ENCODE results near the gene MAP3K8.

Gene MAP3K8

DNA sequence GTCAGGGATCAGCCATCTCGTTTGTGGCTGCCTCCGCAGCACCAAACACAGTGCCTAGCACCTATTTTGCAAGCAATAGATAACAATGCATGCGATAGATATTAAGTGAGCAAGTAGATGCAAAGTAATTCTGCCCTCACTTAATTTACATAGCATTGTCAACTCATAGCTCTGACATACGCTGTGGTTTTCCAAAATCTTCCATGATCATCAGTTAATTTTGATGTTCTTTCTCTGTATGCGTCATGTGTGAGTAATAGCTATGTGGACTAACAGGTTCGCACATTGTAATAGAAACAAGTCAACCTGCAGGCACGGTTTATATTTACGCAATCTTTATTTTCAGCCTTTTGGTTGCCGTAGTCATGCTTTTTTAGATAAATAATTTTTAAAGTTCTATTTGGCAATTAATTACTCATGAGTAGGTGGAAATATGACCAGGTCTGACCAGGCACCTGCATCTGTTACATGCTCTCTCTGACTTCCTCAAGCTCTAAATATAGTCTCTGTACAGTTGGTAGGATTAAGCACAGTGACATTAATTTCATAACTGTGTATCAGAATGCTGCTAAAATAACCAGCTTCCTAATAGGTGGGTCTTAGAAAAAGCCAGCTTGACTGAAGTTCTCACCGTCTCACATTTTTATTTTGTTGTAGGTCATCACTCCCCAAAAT lies 13.3 kb downstream of the MAP3K8 start:
- Histone ChIP-seq H3K4me1 (ENCODE audit: control insufficient read depth, insufficient read depth, low read length) (no peaks in the 10 kb centered on the region; the same call in 1 of the 2 replicates), H3K36me3 (ENCODE audit: control insufficient read depth, insufficient read depth, low read length) (no peaks in the 10 kb centered on the region), H3K9me3 (ENCODE audit: control insufficient read depth, insufficient read depth, low read length) (no peaks in the 10 kb centered on the region), H3K4me3 (ENCODE audit: low read length) (no peak overlapping the region), H3K27me3 (ENCODE audit: control insufficient read depth, insufficient read depth, low read length) (no peaks in the 10 kb centered on the region), H3K27ac (ENCODE audit: low read length) (no peak overlapping the region)
- DNase-seq (ENCODE audit: low read depth, low spot score), result no peak
- no CpG with 5 or more reads among the region's 10 CpGs for WGBS (ENCODE audit: insufficient coverage, insufficient read length)

GRCh38 chr10:30448092-30448491 lies 14.1 kb downstream of the MAP3K8 start:
- Histone ChIP-seq H3K27me3 (ENCODE audit: control insufficient read depth, insufficient read depth, low read length) (no peaks in the 10 kb centered on the region), H3K9me3 (ENCODE audit: control insufficient read depth, insufficient read depth, low read length) (no peaks in the 10 kb centered on the region), H3K27ac (ENCODE audit: low read length) (no peak overlapping the region), H3K4me1 (ENCODE audit: control insufficient read depth, insufficient read depth, low read length) (no peaks in the 10 kb centered on the region; the same call in 1 of the 2 replicates), H3K36me3 (ENCODE audit: control insufficient read depth, insufficient read depth, low read length) (no peaks in the 10 kb centered on the region), H3K4me3 (ENCODE audit: low read length) (no peak overlapping the region)
- WGBS (ENCODE audit: insufficient coverage, insufficient read length), result no CpG with 5 or more reads among the region's 1 CpG
- DNase-seq (ENCODE audit: low read depth, low spot score), result no peak

DNA sequence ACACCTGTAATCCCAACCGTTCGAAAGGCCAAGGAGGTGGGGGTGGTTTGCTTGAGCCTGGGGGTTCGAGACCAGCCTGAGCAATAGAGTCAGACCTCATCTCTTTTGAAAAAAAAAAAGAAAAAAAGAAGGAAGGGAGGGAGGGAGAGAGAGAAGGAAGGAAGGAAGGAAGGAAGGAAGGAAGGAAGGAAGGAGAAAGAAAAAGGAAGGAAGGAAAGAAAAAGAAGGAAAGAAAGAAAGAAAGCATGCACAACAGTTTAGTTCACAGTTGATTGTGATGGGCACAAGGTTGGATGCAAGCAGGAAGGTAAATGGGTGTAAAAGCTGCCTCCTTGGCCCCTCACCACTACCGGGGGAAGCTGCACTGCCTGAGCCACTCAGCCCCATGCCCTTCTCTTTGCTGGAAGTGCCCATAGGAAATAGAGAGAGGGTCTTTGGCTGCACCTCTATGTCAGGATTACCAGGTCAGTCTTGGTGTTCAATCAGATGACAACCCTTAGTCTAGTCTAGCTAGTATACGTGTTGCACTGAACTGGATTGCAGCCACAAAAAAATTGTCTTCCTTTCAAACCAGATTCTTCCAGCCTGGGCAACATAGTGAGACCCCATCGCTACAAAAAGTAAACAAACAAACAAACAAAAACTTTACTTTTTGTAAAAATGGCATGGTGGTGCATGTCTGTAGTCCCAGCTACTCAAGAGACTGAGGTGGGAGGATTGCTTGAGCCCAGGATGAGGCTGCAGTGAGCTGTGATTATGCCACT lies 20.0 kb downstream of the MAP3K8 start:
- no CpG with 5 or more reads among the region's 6 CpGs for WGBS (ENCODE audit: insufficient coverage, insufficient read length)
- peaks cover 2% of the 10 kb centered on the region; the same call in 1 of the 2 replicates for H3K4me1 ChIP-seq (ENCODE audit: control insufficient read depth, insufficient read depth, low read length)
- H3K27ac ChIP-seq (ENCODE audit: low read length), result no peak overlapping the region
- no peaks in the 10 kb centered on the region for H3K27me3 ChIP-seq (ENCODE audit: control insufficient read depth, insufficient read depth, low read length)
- H3K9me3 ChIP-seq (ENCODE audit: control insufficient read depth, insufficient read depth, low read length), result no peaks in the 10 kb centered on the region
- no peak overlapping the region for H3K4me3 ChIP-seq (ENCODE audit: low read length)
- no peak for DNase-seq (ENCODE audit: low read depth, low spot score)
- H3K36me3 ChIP-seq (ENCODE audit: control insufficient read depth, insufficient read depth, low read length), result no peaks in the 10 kb centered on the region

DNA sequence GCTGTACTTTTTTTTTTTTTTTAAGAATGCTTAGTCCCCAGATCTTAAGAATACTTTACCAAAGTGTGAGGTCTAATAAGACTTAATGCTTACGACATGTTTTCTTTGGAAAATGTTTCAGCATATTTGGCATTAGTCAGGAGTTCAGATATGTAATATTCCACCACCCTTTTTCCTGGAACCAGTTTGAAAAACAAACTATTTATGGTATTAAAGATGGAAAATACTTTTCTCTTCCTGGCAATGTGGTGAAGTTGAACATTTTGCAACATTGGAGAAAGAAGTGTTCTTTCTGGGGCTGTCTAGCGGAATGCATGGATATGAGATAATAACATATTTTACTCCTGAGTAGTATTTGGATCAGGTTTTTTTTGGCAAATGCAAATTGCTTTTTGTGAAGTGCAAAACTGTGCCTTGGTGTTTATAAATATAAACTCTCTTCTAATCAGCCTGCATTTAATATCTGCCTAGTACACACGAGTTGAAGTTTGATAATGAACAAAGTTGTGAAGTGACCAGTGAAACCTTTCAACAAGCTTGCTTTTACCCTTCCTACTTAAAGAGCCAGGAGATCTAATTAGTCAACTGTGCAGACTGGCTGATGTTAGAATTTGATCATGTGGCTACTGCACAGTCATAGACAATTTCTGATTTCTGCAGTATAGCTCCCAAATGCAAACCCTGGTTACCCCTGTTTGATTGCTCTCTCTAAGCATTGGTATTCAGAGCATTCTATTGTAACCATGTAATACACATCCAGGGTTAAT lies 20.9 kb downstream of the MAP3K8 start:
- Histone ChIP-seq H3K27ac (ENCODE audit: low read length) (no peak overlapping the region), H3K9me3 (ENCODE audit: control insufficient read depth, insufficient read depth, low read length) (no peaks in the 10 kb centered on the region), H3K36me3 (ENCODE audit: control insufficient read depth, insufficient read depth, low read length) (no peaks in the 10 kb centered on the region), H3K4me1 (ENCODE audit: control insufficient read depth, insufficient read depth, low read length) (peaks cover 2% of the 10 kb centered on the region; the same call in 1 of the 2 replicates), H3K27me3 (ENCODE audit: control insufficient read depth, insufficient read depth, low read length) (no peaks in the 10 kb centered on the region), H3K4me3 (ENCODE audit: low read length) (no peak overlapping the region)
- DNase-seq (ENCODE audit: low read depth, low spot score), result no peak
- no CpG with 5 or more reads among the region's 3 CpGs for WGBS (ENCODE audit: insufficient coverage, insufficient read length)

DNA sequence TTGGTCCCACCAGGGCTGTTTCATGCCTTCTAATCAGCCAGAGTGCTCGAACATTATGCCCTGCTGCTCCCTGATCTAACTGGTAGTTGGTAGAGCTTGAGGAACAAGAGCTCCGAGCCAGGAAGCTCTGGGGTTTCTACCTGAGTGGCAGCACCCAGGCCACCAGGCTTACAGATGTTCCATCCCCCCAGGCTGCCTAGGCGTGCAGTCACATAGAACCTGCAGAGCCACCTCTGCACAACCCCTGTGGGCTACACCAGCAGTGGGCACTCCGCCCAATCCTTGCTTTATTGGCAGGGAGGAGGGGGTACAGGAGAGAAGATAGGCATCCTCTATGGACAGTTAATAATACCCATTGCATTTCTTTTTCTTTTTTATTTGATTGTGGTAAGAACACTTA lies 21.8 kb downstream of the MAP3K8 start:
- Histone ChIP-seq H3K27ac (ENCODE audit: low read length) (no peak overlapping the region), H3K36me3 (ENCODE audit: control insufficient read depth, insufficient read depth, low read length) (no peaks in the 10 kb centered on the region), H3K27me3 (ENCODE audit: control insufficient read depth, insufficient read depth, low read length) (no peaks in the 10 kb centered on the region), H3K9me3 (ENCODE audit: control insufficient read depth, insufficient read depth, low read length) (no peaks in the 10 kb centered on the region), H3K4me1 (ENCODE audit: control insufficient read depth, insufficient read depth, low read length) (0 out of 2 replicates have a peak, but pooled peaks cover 2% of the 10 kb centered on the region), H3K4me3 (ENCODE audit: low read length) (no peak overlapping the region)
- no CpG with 5 or more reads among the region's 4 CpGs for WGBS (ENCODE audit: insufficient coverage, insufficient read length)
- no peak for DNase-seq (ENCODE audit: low read depth, low spot score)

DNA sequence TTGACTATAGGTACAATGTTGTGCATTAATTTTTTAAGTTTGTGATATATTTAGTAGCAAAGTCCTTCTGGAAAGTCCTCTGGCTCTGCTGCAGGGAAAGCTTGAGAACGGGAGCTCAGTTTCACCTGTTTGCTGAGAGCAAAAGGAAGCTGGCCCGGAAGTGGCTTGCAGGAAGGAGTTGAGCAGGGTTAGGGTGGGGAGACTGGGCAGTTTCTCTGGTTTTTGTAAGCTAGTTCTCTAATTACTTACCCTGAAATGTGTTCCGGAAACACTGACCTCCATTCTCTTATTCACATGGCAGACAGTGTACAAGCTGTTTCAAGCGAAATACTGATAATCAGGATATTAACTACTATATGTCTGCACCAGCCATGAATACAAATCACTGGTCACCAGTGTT lies 22.3 kb downstream of the MAP3K8 start:
- Histone ChIP-seq H3K4me1 (ENCODE audit: control insufficient read depth, insufficient read depth, low read length) (0 out of 2 replicates have a peak, but pooled peaks cover 2% of the 10 kb centered on the region), H3K27ac (ENCODE audit: low read length) (no peak overlapping the region), H3K36me3 (ENCODE audit: control insufficient read depth, insufficient read depth, low read length) (no peaks in the 10 kb centered on the region), H3K9me3 (ENCODE audit: control insufficient read depth, insufficient read depth, low read length) (no peaks in the 10 kb centered on the region), H3K4me3 (ENCODE audit: low read length) (no peak overlapping the region), H3K27me3 (ENCODE audit: control insufficient read depth, insufficient read depth, low read length) (no peaks in the 10 kb centered on the region)
- WGBS (ENCODE audit: insufficient coverage, insufficient read length), result no CpG with 5 or more reads among the region's 4 CpGs
- no peak for DNase-seq (ENCODE audit: low read depth, low spot score)

GRCh38 chr10:30459283-30459682 lies 25.3 kb downstream of the MAP3K8 start:
- H3K27ac ChIP-seq (ENCODE audit: low read length), result no peak overlapping the region
- no peak for DNase-seq (ENCODE audit: low read depth, low spot score)

DNA sequence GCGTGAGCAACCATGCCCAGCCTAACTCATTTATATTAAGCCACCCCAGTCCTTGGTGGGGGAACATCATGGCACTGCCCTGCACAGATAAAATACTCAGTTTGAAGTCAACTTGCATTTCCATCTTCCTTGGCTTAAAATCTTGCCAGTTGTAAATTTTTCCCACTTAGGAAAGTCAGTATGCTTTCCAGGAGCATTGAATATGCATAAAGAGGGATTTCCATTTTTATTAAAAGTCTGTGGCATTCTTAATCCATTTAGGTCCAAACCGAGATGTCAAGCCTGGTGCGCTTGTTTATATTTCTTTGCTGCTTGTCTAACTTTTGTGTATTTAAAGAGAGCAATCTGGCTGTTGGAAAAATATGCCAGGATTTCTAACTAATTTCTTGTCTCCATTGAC lies 26.1 kb downstream of the MAP3K8 start:
- no peak overlapping the region for H3K27ac ChIP-seq (ENCODE audit: low read length)
- no peak overlapping the region for H3K4me3 ChIP-seq (ENCODE audit: low read length)
- H3K9me3 ChIP-seq (ENCODE audit: control insufficient read depth, insufficient read depth, low read length), result no peaks in the 10 kb centered on the region
- H3K4me1 ChIP-seq (ENCODE audit: control insufficient read depth, insufficient read depth, low read length), result 0 out of 2 replicates have a peak, but pooled peaks cover 2% of the 10 kb centered on the region
- DNase-seq (ENCODE audit: low read depth, low spot score), result no peak
- no peaks in the 10 kb centered on the region for H3K27me3 ChIP-seq (ENCODE audit: control insufficient read depth, insufficient read depth, low read length)
- no CpG with 5 or more reads among the region's 3 CpGs for WGBS (ENCODE audit: insufficient coverage, insufficient read length)
- H3K36me3 ChIP-seq (ENCODE audit: control insufficient read depth, insufficient read depth, low read length), result no peaks in the 10 kb centered on the region

More at GRCh38 chr10:30459283-30459682, 25.3 kb downstream of the MAP3K8 start:
- Histone ChIP-seq H3K36me3 (ENCODE audit: control insufficient read depth, insufficient read depth, low read length) (no peaks in the 10 kb centered on the region), H3K4me1 (ENCODE audit: control insufficient read depth, insufficient read depth, low read length) (0 out of 2 replicates have a peak, but pooled peaks cover 2% of the 10 kb centered on the region), H3K9me3 (ENCODE audit: control insufficient read depth, insufficient read depth, low read length) (no peaks in the 10 kb centered on the region), H3K27me3 (ENCODE audit: control insufficient read depth, insufficient read depth, low read length) (no peaks in the 10 kb centered on the region), H3K4me3 (ENCODE audit: low read length) (no peak overlapping the region)
- no CpG with 5 or more reads among the region's 6 CpGs for WGBS (ENCODE audit: insufficient coverage, insufficient read length)

DNA sequence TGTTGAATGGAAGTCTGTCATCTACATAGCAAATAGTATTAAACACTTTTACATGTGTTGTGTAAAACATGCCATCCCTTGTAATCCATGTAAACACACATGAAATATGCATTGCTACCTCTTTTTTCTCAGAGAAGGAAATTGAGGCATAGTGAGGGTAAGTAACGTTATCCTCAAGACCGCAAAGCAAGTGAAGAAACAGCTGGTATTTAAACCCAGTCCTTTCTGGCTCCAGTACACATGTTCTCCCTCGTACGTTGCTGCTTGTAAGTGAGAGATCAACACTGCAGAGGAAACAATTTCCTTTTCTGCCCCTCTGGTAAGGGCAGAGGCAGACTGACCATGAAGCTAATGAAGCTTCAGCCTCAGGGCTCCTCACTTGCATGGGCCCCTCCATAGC lies 28.5 kb downstream of the MAP3K8 start:
- Histone ChIP-seq H3K27ac (ENCODE audit: low read length) (no peak overlapping the region), H3K9me3 (ENCODE audit: control insufficient read depth, insufficient read depth, low read length) (no peaks in the 10 kb centered on the region), H3K4me1 (ENCODE audit: control insufficient read depth, insufficient read depth, low read length) (0 out of 2 replicates have a peak, but pooled peaks cover 2% of the 10 kb centered on the region), H3K27me3 (ENCODE audit: control insufficient read depth, insufficient read depth, low read length) (no peaks in the 10 kb centered on the region), H3K36me3 (ENCODE audit: control insufficient read depth, insufficient read depth, low read length) (no peaks in the 10 kb centered on the region), H3K4me3 (ENCODE audit: low read length) (no peak overlapping the region)
- no CpG with 5 or more reads among the region's 4 CpGs for WGBS (ENCODE audit: insufficient coverage, insufficient read length)
- DNase-seq (ENCODE audit: low read depth, low spot score), result no peak

- H3K36me3 ChIP-seq (ENCODE audit: control insufficient read depth, insufficient read depth, low read length), result no peaks in the 10 kb centered on the region
- no peak overlapping the region for H3K4me3 ChIP-seq (ENCODE audit: low read length)
- no CpG with 5 or more reads among the region's 2 CpGs for WGBS (ENCODE audit: insufficient coverage, insufficient read length)
- no peak overlapping the region for H3K27ac ChIP-seq (ENCODE audit: low read length)
- DNase-seq (ENCODE audit: low read depth, low spot score), result no peak
- no peaks in the 10 kb centered on the region for H3K27me3 ChIP-seq (ENCODE audit: control insufficient read depth, insufficient read depth, low read length)
- no peaks in the 10 kb centered on the region for H3K9me3 ChIP-seq (ENCODE audit: control insufficient read depth, insufficient read depth, low read length)
- H3K4me1 ChIP-seq (ENCODE audit: control insufficient read depth, insufficient read depth, low read length), result no peaks in the 10 kb centered on the region
Observed at GRCh38 chr10:30463944-30464451, 30.0 kb downstream of the MAP3K8 start.

All from iPS DF 6.9 (cell line).